ENCODE results near the gene AGBL4.

DNA sequence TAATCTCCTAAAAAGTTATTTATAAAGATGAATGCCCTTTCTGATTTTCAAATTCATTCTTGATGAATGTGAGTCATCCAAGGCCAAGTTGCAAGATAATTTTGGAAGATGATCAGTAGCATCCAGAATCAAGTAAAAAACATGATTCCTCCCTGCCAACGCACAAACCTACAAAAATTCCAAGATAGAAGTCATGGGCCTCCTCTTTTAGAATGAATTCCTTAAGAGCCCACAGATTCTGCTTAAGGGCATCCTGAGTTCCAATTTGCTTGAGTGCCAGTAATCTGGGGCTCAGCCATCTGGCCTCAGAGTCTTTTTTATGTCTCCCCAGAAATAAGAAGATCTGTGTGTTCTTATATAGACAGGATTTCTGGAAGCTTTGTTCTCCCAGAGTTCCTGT is 1528.6 kb downstream of the AGBL4 start:
- TF ChIP-seq, protein P1, sequence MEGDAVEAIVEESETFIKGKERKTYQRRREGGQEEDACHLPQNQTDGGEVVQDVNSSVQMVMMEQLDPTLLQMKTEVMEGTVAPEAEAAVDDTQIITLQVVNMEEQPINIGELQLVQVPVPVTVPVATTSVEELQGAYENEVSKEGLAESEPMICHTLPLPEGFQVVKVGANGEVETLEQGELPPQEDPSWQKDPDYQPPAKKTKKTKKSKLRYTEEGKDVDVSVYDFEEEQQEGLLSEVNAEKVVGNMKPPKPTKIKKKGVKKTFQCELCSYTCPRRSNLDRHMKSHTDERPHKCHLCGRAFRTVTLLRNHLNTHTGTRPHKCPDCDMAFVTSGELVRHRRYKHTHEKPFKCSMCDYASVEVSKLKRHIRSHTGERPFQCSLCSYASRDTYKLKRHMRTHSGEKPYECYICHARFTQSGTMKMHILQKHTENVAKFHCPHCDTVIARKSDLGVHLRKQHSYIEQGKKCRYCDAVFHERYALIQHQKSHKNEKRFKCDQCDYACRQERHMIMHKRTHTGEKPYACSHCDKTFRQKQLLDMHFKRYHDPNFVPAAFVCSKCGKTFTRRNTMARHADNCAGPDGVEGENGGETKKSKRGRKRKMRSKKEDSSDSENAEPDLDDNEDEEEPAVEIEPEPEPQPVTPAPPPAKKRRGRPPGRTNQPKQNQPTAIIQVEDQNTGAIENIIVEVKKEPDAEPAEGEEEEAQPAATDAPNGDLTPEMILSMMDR (IDR thresholded peaks at IDR 0.05 in 4 of 5, conservative IDR thresholded peaks at IDR 0.05 in 1 of 5) = no peak
- no peak for TF ChIP-seq POLR2A (IDR thresholded peaks at IDR 0.05)
